Ovary (tissue), 3 donors: ENCODE results near the gene MSMP.

Source experiments
- EP300 ChIP-seq: sonication (generic); formaldehyde crosslinking; IDR thresholded peaks from one replicate; pipeline ENCODE4 v1.6.1; 2017; ENCODE audit warnings: antibody characterized with exemption
- POLR2A ChIP-seq: fragments of 450-650 bp; IDR thresholded peaks from one replicate; pipeline ENCODE4 v1.6.1; 2017; ENCODE audit warnings: antibody characterized with exemption, mild to moderate bottlenecking, moderate library complexity
- TF ChIP-seq, protein P1 (sequence below), 3 donors: fragments of 450-650 bp in 2 of 3; fragments of 200-600 bp in 1 of 3; IDR thresholded peaks; one replicate each; pipeline versions ENCODE4 v1.5.1 to v1.8.0; 2016 to 2022; ENCODE audit warnings: antibody characterized with exemption in 3 of 3, mild to moderate bottlenecking in 1 of 3
- donor health status: DM: no; HTN: no; CAD: no.

DNA sequence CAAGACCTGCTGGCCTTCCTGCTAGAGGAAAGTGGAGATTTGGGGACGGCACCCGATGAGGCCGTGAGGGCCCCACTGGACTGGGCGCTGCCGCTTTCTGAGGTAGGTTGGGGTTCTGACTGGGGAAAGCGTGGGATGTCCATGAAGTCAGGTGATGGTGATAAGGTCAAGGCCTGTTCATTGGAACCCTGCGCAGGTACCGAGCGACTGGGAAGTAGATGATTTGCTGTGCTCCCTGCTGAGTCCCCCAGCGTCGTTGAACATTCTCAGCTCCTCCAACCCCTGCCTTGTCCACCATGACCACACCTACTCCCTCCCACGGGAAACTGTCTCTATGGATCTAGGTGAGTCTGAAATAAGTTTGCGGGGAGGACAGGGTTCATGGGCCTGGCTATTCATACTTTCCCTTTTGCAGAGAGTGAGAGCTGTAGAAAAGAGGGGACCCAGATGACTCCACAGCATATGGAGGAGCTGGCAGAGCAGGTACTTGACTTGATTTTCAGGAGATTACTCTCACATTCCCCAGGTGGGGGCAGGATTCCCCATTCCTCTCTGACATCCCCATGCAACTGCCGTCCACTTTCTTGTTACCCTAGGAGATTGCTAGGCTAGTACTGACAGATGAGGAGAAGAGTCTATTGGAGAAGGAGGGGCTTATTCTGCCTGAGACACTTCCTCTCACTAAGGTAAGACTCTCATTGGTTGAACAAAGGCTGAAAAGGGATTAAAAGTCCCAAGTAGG lies 21.1 kb downstream of the MSMP start:
- TF ChIP-seq, protein P1, sequence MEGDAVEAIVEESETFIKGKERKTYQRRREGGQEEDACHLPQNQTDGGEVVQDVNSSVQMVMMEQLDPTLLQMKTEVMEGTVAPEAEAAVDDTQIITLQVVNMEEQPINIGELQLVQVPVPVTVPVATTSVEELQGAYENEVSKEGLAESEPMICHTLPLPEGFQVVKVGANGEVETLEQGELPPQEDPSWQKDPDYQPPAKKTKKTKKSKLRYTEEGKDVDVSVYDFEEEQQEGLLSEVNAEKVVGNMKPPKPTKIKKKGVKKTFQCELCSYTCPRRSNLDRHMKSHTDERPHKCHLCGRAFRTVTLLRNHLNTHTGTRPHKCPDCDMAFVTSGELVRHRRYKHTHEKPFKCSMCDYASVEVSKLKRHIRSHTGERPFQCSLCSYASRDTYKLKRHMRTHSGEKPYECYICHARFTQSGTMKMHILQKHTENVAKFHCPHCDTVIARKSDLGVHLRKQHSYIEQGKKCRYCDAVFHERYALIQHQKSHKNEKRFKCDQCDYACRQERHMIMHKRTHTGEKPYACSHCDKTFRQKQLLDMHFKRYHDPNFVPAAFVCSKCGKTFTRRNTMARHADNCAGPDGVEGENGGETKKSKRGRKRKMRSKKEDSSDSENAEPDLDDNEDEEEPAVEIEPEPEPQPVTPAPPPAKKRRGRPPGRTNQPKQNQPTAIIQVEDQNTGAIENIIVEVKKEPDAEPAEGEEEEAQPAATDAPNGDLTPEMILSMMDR (IDR thresholded peaks at IDR 0.05): no peak
- TF ChIP-seq POLR2A (no peak), EP300 (no peak)
